K562 (cell line): Measurements from ENCODE around the gene FBXO46. TPM values are rescaled to one million over a fixed set of nuclear protein-coding genes. Genes with fewer than 3 reads are reported as not detected.
A peak's percentile ranks its signal among the peaks of the same experiment; 100 is the strongest.

Experiments
- ARNT ChIP-seq, 2 experiments: fragments of 450-650 bp; IDR thresholded peaks; 2 replicates each; pipeline ENCODE4 v1.6.1; 2016; ENCODE audit warnings: mild to moderate bottlenecking in 1 of 2
- CLOCK ChIP-seq: fragments of 250-450 bp; sonication (Bioruptor Pico); IDR thresholded peaks from 2 replicates; pipeline ENCODE4 v1.4.0; 2020; ENCODE audit warnings: mild to moderate bottlenecking, moderate library complexity, borderline replicate concordance
- GTF3C2 ChIP-seq: IDR thresholded peaks from 3 replicates; pipeline ENCODE4 v1.6.1; 2011; ENCODE audit warnings: borderline replicate concordance, mild to moderate bottlenecking, moderate library complexity; ENCODE audit not compliant: insufficient read length; ENCODE audit errors: extremely low read depth
- KLF13 ChIP-seq: fragments of 450-650 bp; IDR thresholded peaks from 2 replicates; pipeline ENCODE4 v1.6.1; 2016; ENCODE audit warnings: missing genetic modification characterization, low read depth, mild to moderate bottlenecking, missing compliant biosample characterization, moderate library complexity, borderline replicate concordance
- NFIX ChIP-seq: fragments of 250-450 bp; sonication (Bioruptor Pico); IDR thresholded peaks from 2 replicates; pipeline ENCODE4 v1.4.0; 2020; ENCODE audit warnings: low read depth, mild to moderate bottlenecking, moderate library complexity
- RBM22 ChIP-seq: fragments of 200-400 bp; formaldehyde crosslinking; IDR thresholded peaks from 2 replicates; pipeline ENCODE4 v1.6.1; 2018; ENCODE audit warnings: low read length, low read depth; ENCODE audit not compliant: poor library complexity, severe bottlenecking
- SMAD3 ChIP-seq: fragments of 450-650 bp; formaldehyde crosslinking; conservative IDR thresholded peaks from 2 replicates; pipeline ENCODE4 v1.4.0; 2020; ENCODE audit warnings: mild to moderate bottlenecking
- polyA plus RNA-seq, 8 experiments: library from polyadenylated mRNA; depleted of rRNA in 4 of 8; stranded (reverse) in 5 of 8; unstranded in 3 of 8; fragments of >200 nt; fragmentation: Nextera tagmentation in 2 of 8; fragmentation: Illumina TruSeq in 1 of 8; extraction: Ambion mirVana in 2 of 8; extraction: Trizol in 1 of 8; gene quantifications; 2 replicates each; pipeline versions ENCODE4 v1.2.1 to v1.2.3, GENCODE V29; 2011 to 2014; ENCODE audit warnings: inconsistent platforms in 1 of 8, missing spikeins in 1 of 8
- total RNA-seq, 7 experiments: library from RNA; depleted of rRNA in 6 of 7; stranded (reverse); fragments of >200 nt in 6 of 7; fragmentation: Illumina TruSeq in 2 of 7; extraction: Trizol in 2 of 7; gene quantifications; 2 replicates each; pipeline versions ENCODE4 v1.2.1 to v1.2.3, GENCODE V29; 2011 to 2021; ENCODE audit warnings: low replicate concordance in 1 of 7
- TF ChIP-seq, protein P1 (sequence below), 2 experiments: fragments of 450-650 bp in 1 of 2; sonication (generic) in 1 of 2; formaldehyde crosslinking in 1 of 2; IDR thresholded peaks; 2 replicates each; pipeline versions ENCODE4 v1.7.1 to v1.9.0; 2016 to 2022; ENCODE audit warnings: inconsistent platforms in 1 of 2, mild to moderate bottlenecking in 1 of 2, missing genetic modification reagents in 1 of 2

The FBXO46 gene
- total and polyA plus RNA-seq, 9 of the 15 experiments (the other 6 are each of a cell fraction or from before 2014, with no cell fraction given): 1.5 to 36.1 (median 7.3) TPM

GRCh38 chr19:45717131-45717982 is 13.3 kb downstream of the FBXO46 start (continued):
- TF ChIP-seq GTF3C2 (no peak), RBM22 (no peak), KLF13 (peak; percentile 70), ARNT (IDR thresholded peaks at IDR 0.05) (peak in 1 of 2 experiments; percentile 85; a peak in 2 of 4 replicates), NFIX (no peak), CLOCK (CRISPR knock-in tag) (no peak), SMAD3 (CRISPR knock-in tag) (peak; percentile 23; the same call in 1 of the 2 replicates)
- TF ChIP-seq, protein P1, sequence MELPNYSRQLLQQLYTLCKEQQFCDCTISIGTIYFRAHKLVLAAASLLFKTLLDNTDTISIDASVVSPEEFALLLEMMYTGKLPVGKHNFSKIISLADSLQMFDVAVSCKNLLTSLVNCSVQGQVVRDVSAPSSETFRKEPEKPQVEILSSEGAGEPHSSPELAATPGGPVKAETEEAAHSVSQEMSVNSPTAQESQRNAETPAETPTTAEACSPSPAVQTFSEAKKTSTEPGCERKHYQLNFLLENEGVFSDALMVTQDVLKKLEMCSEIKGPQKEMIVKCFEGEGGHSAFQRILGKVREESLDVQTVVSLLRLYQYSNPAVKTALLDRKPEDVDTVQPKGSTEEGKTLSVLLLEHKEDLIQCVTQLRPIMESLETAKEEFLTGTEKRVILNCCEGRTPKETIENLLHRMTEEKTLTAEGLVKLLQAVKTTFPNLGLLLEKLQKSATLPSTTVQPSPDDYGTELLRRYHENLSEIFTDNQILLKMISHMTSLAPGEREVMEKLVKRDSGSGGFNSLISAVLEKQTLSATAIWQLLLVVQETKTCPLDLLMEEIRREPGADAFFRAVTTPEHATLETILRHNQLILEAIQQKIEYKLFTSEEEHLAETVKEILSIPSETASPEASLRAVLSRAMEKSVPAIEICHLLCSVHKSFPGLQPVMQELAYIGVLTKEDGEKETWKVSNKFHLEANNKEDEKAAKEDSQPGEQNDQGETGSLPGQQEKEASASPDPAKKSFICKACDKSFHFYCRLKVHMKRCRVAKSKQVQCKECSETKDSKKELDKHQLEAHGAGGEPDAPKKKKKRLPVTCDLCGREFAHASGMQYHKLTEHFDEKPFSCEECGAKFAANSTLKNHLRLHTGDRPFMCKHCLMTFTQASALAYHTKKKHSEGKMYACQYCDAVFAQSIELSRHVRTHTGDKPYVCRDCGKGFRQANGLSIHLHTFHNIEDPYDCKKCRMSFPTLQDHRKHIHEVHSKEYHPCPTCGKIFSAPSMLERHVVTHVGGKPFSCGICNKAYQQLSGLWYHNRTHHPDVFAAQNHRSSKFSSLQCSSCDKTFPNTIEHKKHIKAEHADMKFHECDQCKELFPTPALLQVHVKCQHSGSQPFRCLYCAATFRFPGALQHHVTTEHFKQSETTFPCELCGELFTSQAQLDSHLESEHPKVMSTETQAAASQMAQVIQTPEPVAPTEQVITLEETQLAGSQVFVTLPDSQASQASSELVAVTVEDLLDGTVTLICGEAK (IDR thresholded peaks at IDR 0.05): no peak
- TF ChIP-seq, protein P1 (CRISPR knock-in tag; IDR thresholded peaks at IDR 0.05): no peak
